Measurements from ENCODE around the gene SLC9C1.

The SLC9C1 gene

GRCh38 chr3:112128843-112129727 is 164.9 kb downstream of the SLC9C1 start:
- no peak for DNase-seq

GRCh38 chr3:112127522-112128494 is 166.2 kb downstream of the SLC9C1 start:
- no peak for DNase-seq

- no peak for DNase-seq
These were observed 167.5 kb downstream of the SLC9C1 start for GRCh38 chr3:112126511-112126911.

GRCh38 chr3:112124907-112125607 is 169.0 kb downstream of the SLC9C1 start:
- DNase-seq, result no peak

- DNase-seq, result no peak
These were observed 170.5 kb downstream of the SLC9C1 start for GRCh38 chr3:112123548-112123947.

- DNase-seq, result no peak
These were observed 171.1 kb downstream of the SLC9C1 start for GRCh38 chr3:112122870-112123269.

- no peak for DNase-seq
These were observed 172.2 kb downstream of the SLC9C1 start for GRCh38 chr3:112121577-112122547.

- DNase-seq, result no peak
These were observed 173.8 kb downstream of the SLC9C1 start for GRCh38 chr3:112119962-112120836.

- peak; percentile 13 for DNase-seq
These were observed 176.0 kb downstream of the SLC9C1 start for GRCh38 chr3:112117841-112118571.

GRCh38 chr3:112117415-112117814 is 176.6 kb downstream of the SLC9C1 start:
- DNase-seq, result no peak

GRCh38 chr3:112116748-112117186 is 177.2 kb downstream of the SLC9C1 start:
- DNase-seq, result no peak

- DNase-seq, result no peak
These were observed 178.1 kb downstream of the SLC9C1 start for GRCh38 chr3:112115806-112116383.

GRCh38 chr3:112115161-112115739 is 178.8 kb downstream of the SLC9C1 start:
- DNase-seq, result no peak

GRCh38 chr3:112114576-112115160 is 179.3 kb downstream of the SLC9C1 start:
- DNase-seq, result no peak

GRCh38 chr3:112111785-112112402 is 182.1 kb downstream of the SLC9C1 start:
- DNase-seq, result no peak

GRCh38 chr3:112109322-112109721 is 184.7 kb downstream of the SLC9C1 start:
- DNase-seq, result no peak

- no peak for DNase-seq
These were observed 189.2 kb downstream of the SLC9C1 start for GRCh38 chr3:112104774-112105173.

- no peak for DNase-seq
These were observed 192.1 kb downstream of the SLC9C1 start for GRCh38 chr3:112101916-112102315.
